GM23248 (cell line): ENCODE measurements around the gene TRPV4. TPM values are rescaled to one million over a fixed set of nuclear protein-coding genes. Genes with fewer than 3 reads are reported as not detected.

Source experiments
- DNase-seq: peaks from one replicate; pipeline ENCODE4 v3.0.0-alpha.2; 2015
- H2AFZ ChIP-seq: fragments of 200-600 bp; sonication (generic); 2 replicates; pipeline ENCODE4 v1.6.1; 2016; ENCODE audit warnings: antibody characterized with exemption
- H3F3A ChIP-seq: fragments of 200-600 bp; sonication (generic); 2 replicates; pipeline ENCODE4 v1.6.1; 2016; ENCODE audit warnings: mild to moderate bottlenecking, antibody characterized with exemption, mixed run types; ENCODE audit not compliant: insufficient read depth
- H3K27ac ChIP-seq: fragments of 200-600 bp; sonication (generic); 2 replicates; pipeline ENCODE4 v1.5.1; 2016; ENCODE audit warnings: mild to moderate bottlenecking
- H3K27me3 ChIP-seq: fragments of 200-600 bp; sonication (generic); replicated peaks from 2 replicates; pipeline ENCODE4 v1.6.1; 2016; ENCODE audit warnings: mild to moderate bottlenecking; ENCODE audit not compliant: insufficient read depth
- H3K36me3 ChIP-seq: fragments of 200-600 bp; sonication (generic); 2 replicates; pipeline ENCODE4 v1.6.1; 2016; ENCODE audit warnings: low read depth, mild to moderate bottlenecking
- H3K4me1 ChIP-seq: fragments of 200-600 bp; sonication (generic); 2 replicates; pipeline ENCODE4 v1.6.1; 2016; ENCODE audit warnings: mild to moderate bottlenecking; ENCODE audit not compliant: insufficient read depth
- H3K4me2 ChIP-seq: fragments of 200-600 bp; sonication (generic); one replicate; pipeline ENCODE4 v1.6.1; 2016; ENCODE audit warnings: mild to moderate bottlenecking; ENCODE audit not compliant: unreplicated experiment
- H3K4me3 ChIP-seq: fragments of 200-600 bp; sonication (generic); 2 replicates; pipeline ENCODE4 v1.5.1; 2016; ENCODE audit warnings: mild to moderate bottlenecking
- H3K79me2 ChIP-seq: fragments of 200-600 bp; sonication (generic); 2 replicates; pipeline ENCODE4 v1.6.1; 2016; ENCODE audit warnings: mild to moderate bottlenecking; ENCODE audit not compliant: insufficient read depth
- H3K9ac ChIP-seq: fragments of 200-600 bp; sonication (generic); 2 replicates; pipeline ENCODE4 v1.6.1; 2016; ENCODE audit warnings: mild to moderate bottlenecking
- H3K9me2 ChIP-seq: fragments of 200-600 bp; sonication (generic); 2 replicates; pipeline ENCODE4 v1.6.1; 2016; ENCODE audit warnings: mixed run types, mild to moderate bottlenecking, moderate library complexity; ENCODE audit not compliant: insufficient read depth
- H3K9me3 ChIP-seq: fragments of 200-600 bp; sonication (generic); one replicate; pipeline ENCODE4 v1.6.1; 2017; ENCODE audit warnings: low read depth
- H4K20me1 ChIP-seq: fragments of 200-600 bp; sonication (generic); 2 replicates; pipeline ENCODE4 v1.6.0; 2016; ENCODE audit not compliant: insufficient read depth
- EZH2 ChIP-seq: fragments of 200-600 bp; sonication (generic); IDR thresholded peaks from 2 replicates; pipeline ENCODE4 v1.6.1; 2018; ENCODE audit warnings: antibody characterized with exemption, mild to moderate bottlenecking; ENCODE audit not compliant: insufficient read depth, poor library complexity, severe bottlenecking
- EZH2phosphoT487 ChIP-seq: fragments of 200-600 bp; sonication (generic); IDR thresholded peaks from 2 replicates; pipeline ENCODE4 v1.6.1; 2018; ENCODE audit warnings: antibody characterized with exemption, moderate library complexity, mild to moderate bottlenecking, low read depth; ENCODE audit not compliant: insufficient read depth
- WGBS, 2 experiments: methylation state at CpG; one replicate each; pipeline ENCODE4 v1.1.6; 2015 to 2017; ENCODE audit warnings: low lambda C conversion rate in 2 of 2, low coverage in 1 of 2; ENCODE audit errors: missing lambda C conversion rate in 2 of 2; 5-methylcytosine and 5-hydroxymethylcytosine counted together
- in situ Hi-C: fragments of 300-500 bp; cut with MboI; formaldehyde crosslinking; loops from 2 replicates; pipeline ENCODE4 v1.15.0; 2020
- polyA plus RNA-seq: library from polyadenylated mRNA; unstranded; fragments of >200 nt; fragmentation: Nextera tagmentation; extraction: Ambion mirVana; gene quantifications from 2 replicates; pipeline ENCODE4 v1.2.1, GENCODE V29; 2016
- total RNA-seq: library from RNA; depleted of rRNA; stranded (reverse); fragments of >200 nt; shearing (Covaris generic); gene quantifications from 2 replicates; pipeline ENCODE4 v1.2.3, GENCODE V29; 2014

TRPV4 gene
- total and polyA plus RNA-seq, 2 experiments from 2014 or later, result 0.65 to 2.6 TPM

DNA sequence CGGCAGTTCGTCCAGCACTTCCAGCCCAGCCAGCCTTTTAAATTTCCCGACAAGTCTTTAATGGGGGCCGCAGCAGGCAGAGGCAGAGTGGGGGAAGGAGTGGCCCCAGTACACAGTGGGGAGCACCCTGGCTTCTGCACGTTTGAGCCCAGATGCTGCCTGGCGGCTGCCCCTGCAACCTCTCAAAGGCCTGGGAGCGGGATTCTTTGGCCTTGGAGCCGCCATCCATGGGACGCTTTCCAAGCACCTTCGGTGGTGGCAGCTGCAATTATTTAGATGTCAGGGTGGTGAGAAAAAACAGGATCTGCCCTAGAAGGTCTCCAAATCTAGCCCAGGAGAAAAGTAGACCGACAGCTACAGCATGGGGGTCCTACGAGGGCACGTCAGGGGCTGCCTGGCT lies 73.6 kb downstream of the TRPV4 start:
- in situ Hi-C loops, result no loop called here
- no peaks in the 10 kb centered on the region for H4K20me1 ChIP-seq
- H3K4me2 ChIP-seq, result no peak overlapping the region
- peaks cover 3% of the 10 kb centered on the region for H3K9me3 ChIP-seq
- H3K79me2 ChIP-seq, result no peaks in the 10 kb centered on the region
- H3F3A ChIP-seq, result no peaks in the 10 kb centered on the region
- no peak overlapping the region for H3K9ac ChIP-seq
- H3K36me3 ChIP-seq, result no peaks in the 10 kb centered on the region
- H3K4me3 ChIP-seq, result no peak overlapping the region
- TF ChIP-seq EZH2phosphoT487, result no peak
- TF ChIP-seq EZH2, result no peak
- no peak overlapping the region for H2AFZ ChIP-seq
- no peak overlapping the region for H3K27ac ChIP-seq
- no peak for DNase-seq
- H3K4me1 ChIP-seq, result no peaks in the 10 kb centered on the region
- no peaks in the 10 kb centered on the region for H3K9me2 ChIP-seq
- no peaks in the 10 kb centered on the region for H3K27me3 ChIP-seq
- WGBS, 2 experiments, result 70 to 73% methylated on average over 13 of the region's 13 CpGs

- no peaks in the 10 kb centered on the region for H3K79me2 ChIP-seq
- H3K9ac ChIP-seq, result no peak overlapping the region
- WGBS, 2 experiments, result 54 to 58% methylated on average over 12 to 14 of the region's 15 CpGs
- no peaks in the 10 kb centered on the region for H3K27me3 ChIP-seq
- H3K4me2 ChIP-seq, result no peak overlapping the region
- DNase-seq, result no peak
- H4K20me1 ChIP-seq, result no peaks in the 10 kb centered on the region
- H3K9me3 ChIP-seq, result peaks cover 3% of the 10 kb centered on the region
- no peak overlapping the region for H3K4me3 ChIP-seq
- no peaks in the 10 kb centered on the region for H3K36me3 ChIP-seq
- no peaks in the 10 kb centered on the region for H3F3A ChIP-seq
- H3K4me1 ChIP-seq, result no peaks in the 10 kb centered on the region
- H2AFZ ChIP-seq, result no peak overlapping the region
- no peaks in the 10 kb centered on the region for H3K9me2 ChIP-seq
- H3K27ac ChIP-seq, result no peak overlapping the region
- no peak for TF ChIP-seq EZH2
- no peak for TF ChIP-seq EZH2phosphoT487
- in situ Hi-C loops, result no loop called here
Measured at GRCh38 chr12:109758426-109759420, 74.5 kb downstream of the TRPV4 start.

DNA sequence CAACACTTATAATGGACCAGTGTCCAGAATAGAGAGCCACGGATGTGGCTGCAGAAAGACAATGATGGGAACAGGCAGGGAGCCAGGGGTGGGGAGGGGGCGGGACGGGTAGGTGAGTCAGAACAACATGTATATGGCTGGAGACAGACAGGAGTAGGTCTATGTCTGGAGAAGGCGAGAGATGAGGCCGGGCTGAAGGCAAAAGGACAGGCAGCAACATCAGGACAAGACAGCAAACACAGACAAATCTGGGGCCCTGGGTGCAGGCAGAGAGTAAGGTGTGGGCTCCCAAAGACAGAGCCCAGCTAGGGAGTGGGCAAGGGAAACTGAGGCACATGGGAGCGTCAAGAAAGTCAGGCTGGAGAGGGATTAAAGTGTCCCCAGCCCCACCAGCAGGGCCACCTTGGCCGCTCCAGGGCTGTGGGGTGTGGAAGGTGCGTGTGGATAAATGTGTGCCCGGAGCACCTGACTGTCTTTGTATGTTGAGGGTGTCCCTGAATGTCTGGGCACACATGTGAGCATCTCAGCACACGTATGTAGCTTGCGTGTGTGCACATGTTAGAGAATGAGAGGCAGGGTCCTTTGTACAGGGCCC lies 75.4 kb downstream of the TRPV4 start:
- H3F3A ChIP-seq, result no peaks in the 10 kb centered on the region
- DNase-seq, result no peak
- no peaks in the 10 kb centered on the region for H4K20me1 ChIP-seq
- no peak overlapping the region for H3K9ac ChIP-seq
- 56 to 59% methylated on average over 10 to 11 of the region's 11 CpGs for WGBS, 2 experiments
- no peak overlapping the region for H3K27ac ChIP-seq
- no peak overlapping the region for H3K4me3 ChIP-seq
- in situ Hi-C loops, result no loop called here
- H3K27me3 ChIP-seq, result no peaks in the 10 kb centered on the region
- H3K36me3 ChIP-seq, result no peaks in the 10 kb centered on the region
- H2AFZ ChIP-seq, result no peak overlapping the region
- no peak for TF ChIP-seq EZH2phosphoT487
- TF ChIP-seq EZH2, result no peak
- peaks cover 3% of the 10 kb centered on the region for H3K9me3 ChIP-seq
- H3K4me1 ChIP-seq, result no peaks in the 10 kb centered on the region
- H3K79me2 ChIP-seq, result no peaks in the 10 kb centered on the region
- H3K4me2 ChIP-seq, result no peak overlapping the region
- no peaks in the 10 kb centered on the region for H3K9me2 ChIP-seq

GRCh38 chr12:109756457-109756856 lies 76.7 kb downstream of the TRPV4 start:
- TF ChIP-seq EZH2phosphoT487 (no peak), EZH2 (no peak)
- H3K9ac ChIP-seq, result no peak overlapping the region
- in situ Hi-C loops, result no loop called here
- H3K27me3 ChIP-seq, result no peaks in the 10 kb centered on the region
- peaks cover 3% of the 10 kb centered on the region for H3K9me3 ChIP-seq
- no peak for DNase-seq
- WGBS, 2 experiments, result 50 to 62% methylated on average over 1 of the region's 1 CpG
- no peaks in the 10 kb centered on the region for H3K4me1 ChIP-seq
- H3K4me3 ChIP-seq, result no peak overlapping the region
- no peak overlapping the region for H2AFZ ChIP-seq
- H3K9me2 ChIP-seq, result no peaks in the 10 kb centered on the region
- H3K4me2 ChIP-seq, result no peak overlapping the region
- no peak overlapping the region for H3K27ac ChIP-seq
- no peaks in the 10 kb centered on the region for H4K20me1 ChIP-seq
- no peaks in the 10 kb centered on the region for H3F3A ChIP-seq
- H3K36me3 ChIP-seq, result no peaks in the 10 kb centered on the region
- no peaks in the 10 kb centered on the region for H3K79me2 ChIP-seq
